ENCODE data around the gene CREBZF. TPM values are rescaled to one million over a fixed set of nuclear protein-coding genes. Genes with fewer than 3 reads are reported as not detected.

The CREBZF gene
- total RNA-seq, result 42.8 TPM
- long read RNA-seq, full-length matches to known transcripts, result 82 of 153 reads
- long read RNA-seq, partial matches to known transcripts, result 63 of 153 reads
- long read RNA-seq, other reads (novel, unspliced or antisense), result 8 of 153 reads

GRCh38 chr11:85664615-85665481 is at the start of gene CREBZF:
Gene CREBZF, minus strand, starts transcription at chr11:85665129. Its CDS starts 254 bp downstream, at chr11:85664875.
- intact Hi-C loops (cut with DNase I), result no loop called here
- ATAC-seq (peak; percentile 96), DNase-seq (peak; percentile 96)
- peak within 1 kb of the TSS; percentile 98 for H3K27ac ChIP-seq
- peaks cover 29% of the 10 kb centered on the region for H3K4me1 ChIP-seq
- peak within 1 kb of the TSS; percentile 94 for H3K4me3 ChIP-seq
- H3K27me3 ChIP-seq, result no peaks in the 10 kb centered on the region
- peaks cover 29% of the 10 kb centered on the region for H3K36me3 ChIP-seq
- no peak for TF ChIP-seq CTCF (IDR thresholded peaks at IDR 0.05)
- H3K9me3 ChIP-seq, result no peaks in the 10 kb centered on the region

GRCh38 chr11:85712953-85713352 is 48.0 kb upstream of the CREBZF start:
- no peak for ATAC-seq

GRCh38 chr11:85710917-85711316 is 46.0 kb upstream of the CREBZF start:
- no peak overlapping the region for H3K27ac ChIP-seq
- H3K4me3 ChIP-seq, result no peak overlapping the region
- H3K9me3 ChIP-seq, result no peaks in the 10 kb centered on the region
- ATAC-seq, result no peak
- no peaks in the 10 kb centered on the region for H3K4me1 ChIP-seq
- TF ChIP-seq CTCF (IDR thresholded peaks at IDR 0.05), result no peak
- H3K36me3 ChIP-seq, result no peaks in the 10 kb centered on the region
- no peak for DNase-seq
- intact Hi-C loops (cut with DNase I), result no loop called here
- no peaks in the 10 kb centered on the region for H3K27me3 ChIP-seq

More at GRCh38 chr11:85712953-85713352, 48.0 kb upstream of the CREBZF start:
- no peak for TF ChIP-seq CTCF (IDR thresholded peaks at IDR 0.05)
- no peaks in the 10 kb centered on the region for H3K9me3 ChIP-seq
- H3K36me3 ChIP-seq, result no peaks in the 10 kb centered on the region
- H3K27me3 ChIP-seq, result no peaks in the 10 kb centered on the region
- intact Hi-C loops (cut with DNase I), result no loop called here
- DNase-seq, result no peak
- H3K4me3 ChIP-seq, result no peak overlapping the region
- no peak overlapping the region for H3K27ac ChIP-seq
- H3K4me1 ChIP-seq, result no peaks in the 10 kb centered on the region

- Histone ChIP-seq H3K9me3 (no peaks in the 10 kb centered on the region), H3K27me3 (no peaks in the 10 kb centered on the region), H3K4me3 (no peak overlapping the region), H3K27ac (no peak overlapping the region), H3K4me1 (no peaks in the 10 kb centered on the region), H3K36me3 (no peaks in the 10 kb centered on the region)
- no peak for ATAC-seq
- intact Hi-C loops (cut with DNase I), result no loop called here
- TF ChIP-seq CTCF (IDR thresholded peaks at IDR 0.05), result no peak
- DNase-seq, result no peak
Measured at GRCh38 chr11:85709941-85710702, 45.2 kb upstream of the CREBZF start.

GRCh38 chr11:85705800-85706199 is 40.9 kb upstream of the CREBZF start:
- H3K4me3 ChIP-seq, result no peak overlapping the region
- H3K9me3 ChIP-seq, result no peaks in the 10 kb centered on the region
- no peaks in the 10 kb centered on the region for H3K36me3 ChIP-seq
- no peak for TF ChIP-seq CTCF (IDR thresholded peaks at IDR 0.05)
- H3K27ac ChIP-seq, result no peak overlapping the region
- DNase-seq, result no peak
- no peak for ATAC-seq
- H3K27me3 ChIP-seq, result no peaks in the 10 kb centered on the region
- no peaks in the 10 kb centered on the region for H3K4me1 ChIP-seq
- intact Hi-C loops (cut with DNase I), result no loop called here

Data from upper lobe of right lung (tissue), 1 donor.